Effector memory CD4-positive, alpha-beta T cell (primary cell): ENCODE results near the gene TFEB.

Source experiments
- DNase-seq, 3 donors: peaks; one replicate each; pipeline ENCODE4 v3.0.0-alpha.2; 2020
- H3K27ac ChIP-seq: 2 replicates; pipeline ENCODE4 v1.7.0; 2013; ENCODE audit warnings: mild to moderate bottlenecking, low read length, moderate library complexity; ENCODE audit not compliant: insufficient read depth, poor library complexity, severe bottlenecking
- H3K27me3 ChIP-seq: replicated peaks from 2 replicates; pipeline ENCODE4 v1.7.0; 2013; ENCODE audit warnings: mild to moderate bottlenecking, low read length; ENCODE audit not compliant: insufficient read depth, control insufficient read depth, poor library complexity, severe bottlenecking
- H3K36me3 ChIP-seq: 2 replicates; pipeline ENCODE4 v1.7.0; 2013; ENCODE audit warnings: mild to moderate bottlenecking, low read length, moderate library complexity; ENCODE audit not compliant: control insufficient read depth, insufficient read depth
- H3K4me1 ChIP-seq: 2 replicates; pipeline ENCODE4 v1.7.0; 2013; ENCODE audit warnings: low read length, mild to moderate bottlenecking; ENCODE audit not compliant: control insufficient read depth, insufficient read depth, poor library complexity, severe bottlenecking
- H3K4me3 ChIP-seq: 2 replicates; pipeline ENCODE4 v1.7.0; 2013; ENCODE audit warnings: low read length, low read depth, mild to moderate bottlenecking; ENCODE audit not compliant: insufficient read depth, poor library complexity, severe bottlenecking
- H3K9me3 ChIP-seq: 2 replicates; pipeline ENCODE4 v1.7.0; 2013; ENCODE audit warnings: mild to moderate bottlenecking, low read length, moderate library complexity; ENCODE audit not compliant: control insufficient read depth

Gene TFEB

DNA sequence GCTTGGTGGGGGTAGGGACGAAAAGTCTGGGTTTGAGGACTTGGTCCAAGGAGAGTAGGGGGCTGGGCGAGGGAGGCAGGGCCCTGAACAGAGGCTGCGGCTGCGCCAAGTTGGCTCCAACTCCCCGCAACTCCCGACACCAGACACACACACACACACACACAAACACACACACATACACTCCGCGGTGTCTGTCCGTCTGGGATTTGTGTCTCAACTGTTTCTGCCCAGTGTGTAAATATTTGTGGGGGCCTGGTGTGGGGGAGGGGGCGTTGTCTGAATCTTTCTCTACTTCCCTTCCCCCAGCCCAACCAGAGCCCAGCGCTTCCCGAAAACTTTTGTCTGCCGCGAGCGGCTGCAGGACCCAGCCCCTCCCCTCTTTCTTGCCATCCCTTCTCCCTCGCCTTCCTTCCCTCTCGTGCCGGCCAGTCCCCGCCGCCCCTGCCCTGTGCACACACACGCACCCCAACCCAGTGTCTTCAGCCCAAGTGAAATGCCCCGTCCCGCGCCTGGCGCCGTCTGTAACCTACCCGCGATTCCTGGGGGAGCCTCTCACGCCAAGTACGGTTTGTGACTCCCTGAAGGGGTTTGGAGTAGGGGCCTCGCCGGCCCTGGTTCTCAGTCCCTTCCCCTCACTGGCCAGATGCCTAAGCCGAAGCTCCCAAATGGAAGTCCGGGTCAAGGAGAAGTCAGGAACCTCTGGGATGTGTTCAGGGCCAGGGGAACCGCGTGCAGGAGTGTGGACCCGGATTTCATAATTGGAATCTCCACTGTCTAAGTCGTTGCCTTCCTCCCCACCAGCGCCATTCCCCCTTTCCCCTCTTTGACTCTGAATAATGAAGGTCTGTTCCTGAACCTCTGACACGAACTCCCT is 96.2 kb downstream of the TFEB start:
- H3K27ac ChIP-seq: no peak overlapping the region
- peaks cover 15% of the 10 kb centered on the region for H3K4me1 ChIP-seq
- peaks cover 16% of the 10 kb centered on the region for H3K27me3 ChIP-seq
- no peaks in the 10 kb centered on the region for H3K9me3 ChIP-seq
- DNase-seq: no peak
- no peaks in the 10 kb centered on the region for H3K36me3 ChIP-seq
- H3K4me3 ChIP-seq: no peak overlapping the region

DNA sequence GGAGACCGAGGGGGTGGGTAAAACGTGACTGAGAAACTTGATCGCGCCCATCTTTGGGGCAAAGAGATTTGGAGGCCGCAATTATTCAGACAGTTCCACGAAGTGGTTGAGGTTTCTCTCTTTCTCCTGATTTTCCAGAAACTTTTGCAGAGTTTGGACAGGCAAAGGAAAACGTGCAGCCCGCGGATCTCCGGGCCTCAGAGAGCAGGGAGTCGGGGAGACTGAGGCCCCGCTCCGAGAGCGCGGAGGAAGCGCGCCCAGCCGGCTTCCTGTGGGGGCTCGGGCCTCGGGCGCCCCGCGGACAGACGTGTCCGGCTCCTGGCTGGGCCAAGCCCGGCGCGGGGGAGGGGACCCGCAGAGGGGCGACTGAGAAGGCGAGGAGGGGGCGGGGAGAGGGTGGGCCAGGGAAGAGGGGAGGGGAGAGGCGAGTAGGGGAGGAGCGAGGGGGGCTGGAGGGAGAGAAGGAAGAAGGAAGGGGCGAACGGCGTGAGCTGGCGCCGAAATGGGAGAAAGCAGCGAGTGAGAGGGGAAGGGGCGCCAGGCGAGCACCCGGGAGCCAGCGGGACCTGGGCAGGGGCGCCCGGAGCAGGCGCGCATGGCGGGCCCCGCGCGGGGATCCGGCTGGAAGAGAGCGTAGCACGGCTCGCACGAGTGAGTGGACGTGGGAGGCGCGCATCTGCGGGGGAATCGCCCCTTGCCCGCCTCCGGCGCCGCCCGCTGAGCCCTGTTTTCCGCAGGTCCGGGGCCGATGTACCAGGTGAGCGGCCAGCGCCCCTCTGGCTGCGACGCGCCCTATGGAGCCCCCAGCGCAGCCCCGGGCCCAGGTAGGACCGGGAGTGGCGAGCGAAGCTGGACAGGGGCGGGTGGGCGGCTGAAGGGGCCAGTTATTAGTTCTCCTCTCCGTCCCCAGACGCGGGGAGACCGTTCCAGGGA is 97.1 kb downstream of the TFEB start, which contains the start of gene MDFI:
MDFI (plus strand) TSS at position 467 of the 933 bp plus-strand sequence; CDS start at position 749, 282 bp downstream.
- no peak within 1 kb of the TSS for H3K27ac ChIP-seq
- no peaks in the 10 kb centered on the region for H3K9me3 ChIP-seq
- H3K4me3 ChIP-seq: peak within 1 kb of the TSS; percentile 25
- peaks cover 15% of the 10 kb centered on the region for H3K4me1 ChIP-seq
- peaks cover 16% of the 10 kb centered on the region for H3K27me3 ChIP-seq
- H3K36me3 ChIP-seq: no peaks in the 10 kb centered on the region
- DNase-seq: no peak

DNA sequence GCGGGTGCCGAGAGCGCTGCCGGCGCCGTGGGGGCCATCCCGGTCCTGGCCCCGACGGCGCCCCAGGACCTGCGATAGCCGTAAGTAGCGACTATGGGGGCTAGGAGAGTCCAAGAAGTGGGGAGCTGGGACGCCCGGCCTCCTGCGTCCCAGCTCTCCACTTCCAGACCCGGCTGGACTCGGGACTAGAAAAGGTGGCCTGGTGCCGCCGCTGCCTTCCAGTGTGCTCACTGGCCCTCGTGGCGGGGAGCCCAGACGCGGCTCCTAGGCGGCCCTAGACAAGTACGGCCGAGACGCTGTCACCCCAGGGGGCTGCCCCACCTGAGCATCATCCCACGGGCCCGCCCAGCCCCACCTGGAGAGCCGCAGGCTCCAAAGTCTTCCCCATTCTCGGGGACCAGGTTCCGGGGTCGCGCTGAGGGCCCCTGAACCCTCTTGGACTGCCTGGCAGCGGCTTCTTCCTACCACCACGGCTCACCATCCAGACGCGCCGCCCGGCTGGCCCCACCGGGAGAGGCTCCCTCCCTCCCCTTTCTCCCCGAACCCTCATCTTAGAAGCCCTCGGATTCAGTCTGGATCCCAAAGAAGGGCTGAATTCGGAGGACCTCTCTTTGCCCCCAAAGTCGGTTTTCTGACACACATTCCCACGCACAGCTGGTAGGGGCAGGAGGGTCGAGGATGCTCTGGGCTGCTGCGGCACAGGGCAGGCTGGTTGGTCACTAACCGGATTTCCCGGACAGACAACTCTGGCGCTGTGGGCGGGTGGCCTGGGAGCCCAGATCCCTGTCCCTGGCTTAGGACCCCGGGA is 98.0 kb downstream of the TFEB start:
- Histone ChIP-seq H3K27ac (no peak overlapping the region), H3K4me3 (peak overlapping the region; percentile 25), H3K27me3 (peaks cover 16% of the 10 kb centered on the region), H3K4me1 (peaks cover 15% of the 10 kb centered on the region), H3K36me3 (no peaks in the 10 kb centered on the region), H3K9me3 (no peaks in the 10 kb centered on the region)
- no peak for DNase-seq

DNA sequence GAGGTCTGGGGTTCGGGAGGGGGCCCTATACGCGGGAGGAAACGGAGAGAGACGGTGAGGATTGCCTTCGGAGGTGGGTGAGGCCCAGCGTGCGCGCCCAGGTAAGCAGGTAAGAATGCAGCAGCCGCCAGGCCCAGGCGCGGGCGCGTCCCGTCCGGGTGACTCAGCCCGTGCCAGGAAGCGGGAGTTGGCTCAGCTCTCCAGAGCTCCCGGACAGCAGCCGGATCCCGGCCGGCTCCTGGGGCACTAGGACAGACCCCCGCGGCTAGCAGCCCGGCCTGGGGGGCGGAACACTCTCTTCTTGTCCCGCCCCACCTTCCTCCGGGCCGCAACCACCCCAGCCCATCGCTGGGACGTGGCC is 98.6 kb downstream of the TFEB start:
- H3K36me3 ChIP-seq: no peaks in the 10 kb centered on the region
- DNase-seq: no peak
- H3K27ac ChIP-seq: no peak overlapping the region
- no peaks in the 10 kb centered on the region for H3K9me3 ChIP-seq
- H3K4me1 ChIP-seq: peaks cover 15% of the 10 kb centered on the region
- no peak overlapping the region for H3K4me3 ChIP-seq
- peaks cover 16% of the 10 kb centered on the region for H3K27me3 ChIP-seq

DNA sequence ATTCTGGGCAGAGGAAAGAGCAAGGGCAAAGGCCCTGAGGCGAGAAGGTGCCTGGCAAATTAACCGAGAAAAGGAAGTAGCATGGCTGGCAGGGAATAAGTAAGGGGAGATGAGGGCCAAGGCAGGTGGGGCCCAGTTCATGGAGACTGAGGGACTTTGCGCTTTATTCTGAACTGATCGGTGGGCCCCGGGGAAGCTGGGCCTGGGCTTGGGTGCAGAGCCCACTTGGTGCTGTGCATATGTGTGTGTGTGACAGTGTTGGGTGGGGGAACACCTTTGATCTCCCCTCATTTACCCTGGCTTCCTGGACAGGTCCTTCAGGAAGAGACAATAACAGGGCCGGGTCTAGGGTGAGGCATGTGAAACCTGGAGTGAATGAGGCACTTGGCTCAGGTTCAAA is 100.0 kb downstream of the TFEB start:
- peaks cover 16% of the 10 kb centered on the region for H3K27me3 ChIP-seq
- no peak overlapping the region for H3K4me3 ChIP-seq
- no peak overlapping the region for H3K27ac ChIP-seq
- H3K36me3 ChIP-seq: no peaks in the 10 kb centered on the region
- H3K9me3 ChIP-seq: no peaks in the 10 kb centered on the region
- H3K4me1 ChIP-seq: peaks cover 15% of the 10 kb centered on the region
- DNase-seq: no peak

DNA sequence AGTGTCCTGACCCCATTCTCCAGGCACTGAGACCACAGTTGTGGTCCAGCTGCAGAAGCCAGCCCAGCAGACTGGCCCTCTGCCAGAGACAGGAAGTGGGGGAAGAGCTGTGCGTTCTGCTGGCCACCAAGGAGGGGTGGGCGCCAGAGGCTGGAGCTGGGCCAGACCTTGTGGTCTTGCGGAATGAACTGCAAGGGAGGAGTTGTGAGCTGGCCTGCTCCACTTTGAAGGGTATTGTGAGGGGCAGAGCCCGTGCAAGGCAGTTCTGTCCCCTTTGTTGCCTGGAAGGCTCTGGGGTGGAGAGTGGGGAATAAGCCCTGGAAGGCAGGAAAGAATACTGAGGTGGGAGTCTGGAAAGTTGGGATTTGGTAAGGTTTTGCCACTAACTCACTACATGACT is 100.8 kb downstream of the TFEB start:
- peaks cover 15% of the 10 kb centered on the region for H3K4me1 ChIP-seq
- DNase-seq: no peak
- H3K9me3 ChIP-seq: no peaks in the 10 kb centered on the region
- peaks cover 16% of the 10 kb centered on the region for H3K27me3 ChIP-seq
- H3K4me3 ChIP-seq: no peak overlapping the region
- no peaks in the 10 kb centered on the region for H3K36me3 ChIP-seq
- H3K27ac ChIP-seq: no peak overlapping the region
